ENCODE data around the gene LIMS3.
"Not testable (repeated sequence)": the region's sequence is repeated elsewhere in the genome, so short reads cannot be mapped to it uniquely, and the experiment has no call there.

DNA sequence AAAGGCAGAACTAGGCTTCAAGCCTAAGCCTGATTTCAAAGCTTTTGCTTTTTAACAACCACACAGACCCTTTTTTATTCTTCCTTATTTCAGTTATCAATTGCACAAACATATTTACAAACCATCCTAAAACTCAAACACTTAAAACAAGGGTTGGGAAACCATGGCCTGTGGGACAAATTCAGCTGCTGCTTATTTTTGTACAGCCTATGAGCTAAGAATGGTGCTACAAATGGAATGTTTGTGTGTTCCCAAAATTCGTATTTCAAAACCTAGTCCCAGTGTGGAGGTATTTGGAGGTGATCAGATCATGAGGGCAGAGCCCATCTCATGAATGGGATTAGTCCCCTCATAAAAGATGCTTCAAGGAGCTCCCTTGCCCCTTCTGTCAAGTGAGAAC lies 67.0 kb downstream of the LIMS3 start:
- TF ChIP-seq CTCF (IDR thresholded peaks at IDR 0.05; ENCODE audit: low read depth, low read length); EZH2phosphoT487 (IDR thresholded peaks at IDR 0.05; ENCODE audit: low read depth): not testable (repeated sequence)
